Cardiac muscle cell (in vitro differentiated cells and primary cell): ENCODE data around the gene FOXJ3. TPM values are rescaled to one million over a fixed set of nuclear protein-coding genes. Genes with fewer than 3 reads are reported as not detected.

Experiments used
- DNase-seq, 2 donors: peaks; one replicate each; pipeline versions ENCODE4 v3.0.0 to v3.0.0-alpha.2; 2010 to 2017; ENCODE audit warnings: low read depth in 1 of 2, low spot score in 1 of 2
- H3K27ac ChIP-seq: fragments of 200-600 bp; sonication (generic); 2 replicates; pipeline ENCODE4 v1.5.1; 2016
- H3K27me3 ChIP-seq: fragments of 200-600 bp; sonication (generic); 2 replicates; pipeline ENCODE4 v1.6.0; 2016; ENCODE audit warnings: control low read depth
- H3K36me3 ChIP-seq: fragments of 200-600 bp; sonication (generic); 2 replicates; pipeline ENCODE4 v1.5.1; 2016; ENCODE audit warnings: control low read depth
- H3K4me1 ChIP-seq: fragments of 200-600 bp; sonication (generic); 2 replicates; pipeline ENCODE4 v1.8.1; 2017; ENCODE audit warnings: low read depth, mild to moderate bottlenecking, mixed run types
- H3K4me3 ChIP-seq: fragments of 200-600 bp; sonication (generic); 2 replicates; pipeline ENCODE4 v1.5.1; 2016; ENCODE audit warnings: mild to moderate bottlenecking
- H3K9me3 ChIP-seq: fragments of 200-600 bp; sonication (generic); 2 replicates; pipeline ENCODE4 v1.5.1; 2017; ENCODE audit warnings: low read depth, mild to moderate bottlenecking, control low read depth
- polyA plus RNA-seq: library from polyadenylated mRNA; unstranded; fragments of >200 nt; fragmentation: Nextera tagmentation; extraction: Ambion mirVana; gene quantifications from 2 replicates; pipeline ENCODE4 v1.2.1, GENCODE V29; 2016
- total RNA-seq: library from RNA; depleted of rRNA; stranded (reverse); fragments of >200 nt; gene quantifications from 2 replicates; pipeline ENCODE4 v1.2.3, GENCODE V29; 2016
- TF ChIP-seq, protein P1 (sequence below): IDR thresholded peaks from 2 replicates; pipeline ENCODE4 v1.5.1; 2012; ENCODE audit warnings: low read depth, mild to moderate bottlenecking, low read length

Gene FOXJ3
- total and polyA plus RNA-seq, 2 experiments from 2014 or later, result 25.4 to 54.1 TPM

DNA sequence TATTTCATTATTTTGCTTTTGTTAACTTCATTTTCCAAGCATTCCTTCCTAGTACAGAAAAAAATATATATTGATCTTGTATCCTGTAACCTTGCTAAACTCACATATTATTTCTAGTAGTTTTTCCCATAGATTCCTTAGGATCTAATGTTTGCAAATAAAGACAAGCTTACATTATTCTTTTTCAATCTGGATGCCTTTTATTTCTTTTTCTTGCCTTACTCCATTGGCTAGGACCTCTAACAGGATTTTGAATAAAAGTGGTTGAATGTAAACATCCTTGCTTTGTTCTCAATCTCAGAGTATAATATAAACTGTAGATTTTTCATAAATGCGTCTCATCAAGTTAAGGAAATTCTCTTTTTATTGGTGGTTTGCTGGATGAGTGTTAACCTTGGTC lies 96.0 kb downstream of the FOXJ3 start:
- H3K27ac ChIP-seq, result no peak overlapping the region
- TF ChIP-seq, protein P1, sequence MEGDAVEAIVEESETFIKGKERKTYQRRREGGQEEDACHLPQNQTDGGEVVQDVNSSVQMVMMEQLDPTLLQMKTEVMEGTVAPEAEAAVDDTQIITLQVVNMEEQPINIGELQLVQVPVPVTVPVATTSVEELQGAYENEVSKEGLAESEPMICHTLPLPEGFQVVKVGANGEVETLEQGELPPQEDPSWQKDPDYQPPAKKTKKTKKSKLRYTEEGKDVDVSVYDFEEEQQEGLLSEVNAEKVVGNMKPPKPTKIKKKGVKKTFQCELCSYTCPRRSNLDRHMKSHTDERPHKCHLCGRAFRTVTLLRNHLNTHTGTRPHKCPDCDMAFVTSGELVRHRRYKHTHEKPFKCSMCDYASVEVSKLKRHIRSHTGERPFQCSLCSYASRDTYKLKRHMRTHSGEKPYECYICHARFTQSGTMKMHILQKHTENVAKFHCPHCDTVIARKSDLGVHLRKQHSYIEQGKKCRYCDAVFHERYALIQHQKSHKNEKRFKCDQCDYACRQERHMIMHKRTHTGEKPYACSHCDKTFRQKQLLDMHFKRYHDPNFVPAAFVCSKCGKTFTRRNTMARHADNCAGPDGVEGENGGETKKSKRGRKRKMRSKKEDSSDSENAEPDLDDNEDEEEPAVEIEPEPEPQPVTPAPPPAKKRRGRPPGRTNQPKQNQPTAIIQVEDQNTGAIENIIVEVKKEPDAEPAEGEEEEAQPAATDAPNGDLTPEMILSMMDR, result no peak
- DNase-seq, result no peak
- no peaks in the 10 kb centered on the region for H3K36me3 ChIP-seq
- no peaks in the 10 kb centered on the region for H3K27me3 ChIP-seq
- no peaks in the 10 kb centered on the region for H3K4me1 ChIP-seq
- H3K9me3 ChIP-seq, result no peaks in the 10 kb centered on the region
- no peak overlapping the region for H3K4me3 ChIP-seq

DNA sequence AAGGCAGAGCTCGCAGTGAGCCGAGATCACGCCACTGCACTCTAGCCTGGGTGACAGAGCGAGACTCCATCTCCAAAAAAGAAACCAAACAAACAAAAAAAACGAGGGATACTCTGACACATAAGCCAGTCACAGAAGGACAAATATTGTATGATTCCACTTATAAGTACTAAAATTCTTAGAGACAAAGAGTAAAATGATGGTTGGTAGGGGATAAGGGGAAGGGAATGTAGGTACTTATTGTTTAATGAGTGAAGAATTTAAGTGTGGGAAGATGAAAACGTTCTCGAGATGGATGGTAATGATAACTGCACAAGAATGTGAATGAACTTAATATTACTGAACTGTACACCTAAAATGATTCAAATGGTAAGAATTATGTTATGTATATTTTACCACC lies 103.8 kb downstream of the FOXJ3 start:
- Histone ChIP-seq H3K4me3 (no peak overlapping the region), H3K9me3 (no peaks in the 10 kb centered on the region), H3K4me1 (no peaks in the 10 kb centered on the region), H3K27ac (no peak overlapping the region), H3K36me3 (no peaks in the 10 kb centered on the region), H3K27me3 (no peaks in the 10 kb centered on the region)
- TF ChIP-seq, protein P1, result no peak
- DNase-seq, result no peak

DNA sequence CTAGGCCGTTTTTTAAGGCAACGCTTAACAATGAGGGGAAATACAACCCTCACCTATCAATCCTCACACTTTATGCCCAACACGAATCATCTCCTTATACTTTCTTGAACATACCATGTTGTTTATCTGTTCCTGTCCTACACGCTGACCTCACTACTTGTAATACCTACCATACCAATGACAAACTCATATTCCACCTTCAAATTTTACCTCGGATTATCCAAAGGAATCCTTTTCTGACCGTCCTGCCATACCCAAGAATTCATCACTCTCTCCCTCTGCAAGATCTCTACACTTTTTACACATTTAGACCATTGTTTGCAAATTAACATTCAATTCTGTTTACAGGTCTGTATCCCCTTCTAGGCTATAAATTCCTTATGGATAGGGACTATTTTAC lies 106.1 kb downstream of the FOXJ3 start:
- Histone ChIP-seq H3K27me3 (no peaks in the 10 kb centered on the region), H3K9me3 (no peaks in the 10 kb centered on the region), H3K4me1 (peaks cover 6% of the 10 kb centered on the region), H3K27ac (no peak overlapping the region), H3K36me3 (no peaks in the 10 kb centered on the region), H3K4me3 (no peak overlapping the region)
- TF ChIP-seq, protein P1, result no peak
- no peak for DNase-seq

DNA sequence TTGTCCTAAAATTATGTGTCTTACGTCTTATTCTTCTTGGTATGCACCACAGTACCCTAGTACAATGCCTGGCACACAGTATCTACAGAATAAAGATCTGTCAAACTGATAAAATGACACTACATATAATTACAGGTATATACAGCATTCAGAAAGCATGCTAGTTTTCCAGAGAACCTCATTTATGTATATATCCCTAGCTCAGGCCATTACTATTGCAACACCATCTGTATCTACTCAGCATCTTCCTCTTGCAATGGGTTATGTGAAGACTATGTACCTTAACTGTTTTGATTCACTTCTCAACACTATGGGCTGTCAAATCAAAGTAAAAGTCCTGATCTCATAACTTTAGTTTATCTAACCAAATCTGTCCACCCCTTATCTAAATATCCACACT lies 112.0 kb downstream of the FOXJ3 start:
- Histone ChIP-seq H3K4me3 (no peak overlapping the region), H3K36me3 (no peaks in the 10 kb centered on the region), H3K9me3 (no peaks in the 10 kb centered on the region), H3K4me1 (peaks cover 6% of the 10 kb centered on the region), H3K27me3 (no peaks in the 10 kb centered on the region), H3K27ac (no peak overlapping the region)
- TF ChIP-seq, protein P1, result no peak
- no peak for DNase-seq

DNA sequence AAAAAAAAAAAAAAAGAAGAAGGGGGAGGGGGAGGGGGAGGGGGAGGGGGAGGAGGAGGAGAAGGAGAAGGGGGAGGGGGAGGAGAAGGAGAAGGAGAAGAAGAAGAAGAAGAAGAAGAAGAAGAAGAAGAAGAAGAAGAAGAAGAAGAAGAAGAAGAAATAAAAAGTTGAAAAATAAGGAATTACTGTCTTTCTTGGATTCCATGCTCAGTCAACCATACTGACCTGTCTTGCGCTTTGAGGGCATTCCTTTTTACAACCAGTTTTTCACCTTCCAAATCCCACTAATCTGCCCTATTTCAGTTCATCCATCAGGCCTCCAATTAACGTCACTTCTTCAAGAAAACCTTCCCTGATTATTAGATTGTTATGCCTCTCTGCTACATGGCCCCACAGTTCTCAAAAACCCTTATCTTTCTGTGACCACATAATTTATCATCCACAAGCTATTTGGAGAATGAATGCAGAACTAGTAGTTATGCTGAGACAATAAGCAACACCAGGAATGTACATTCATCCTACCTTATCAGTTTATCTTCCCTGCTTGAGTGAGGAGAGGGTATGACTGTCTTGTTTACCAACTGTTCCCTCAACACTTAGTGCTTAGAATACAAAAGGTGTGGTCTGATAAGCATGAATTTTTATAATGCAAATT lies 113.0 kb downstream of the FOXJ3 start:
- peak in 1 of 2 donors; percentile 83 for DNase-seq
- Histone ChIP-seq H3K36me3 (no peaks in the 10 kb centered on the region), H3K9me3 (no peaks in the 10 kb centered on the region), H3K4me3 (no peak overlapping the region), H3K27me3 (no peaks in the 10 kb centered on the region), H3K4me1 (peaks cover 6% of the 10 kb centered on the region), H3K27ac (no peak overlapping the region)
- TF ChIP-seq, protein P1, result no peak
